Epithelial cell of proximal tubule (primary cell): Measurements from ENCODE around the gene RASL10B. TPM values are rescaled to one million over a fixed set of nuclear protein-coding genes. Genes with fewer than 3 reads are reported as not detected.

Experiments
- DNase-seq: peaks from one replicate; pipeline ENCODE4 v3.0.0-alpha.2; 2011; ENCODE audit warnings: low read depth
- H3K4me3 ChIP-seq: 2 replicates; pipeline ENCODE4 v1.5.1; 2011; ENCODE audit warnings: low read depth, mild to moderate bottlenecking, low read length
- total RNA-seq: library from RNA; depleted of rRNA; stranded (reverse); fragments of >200 nt; gene quantifications from 2 replicates; pipeline ENCODE4 v1.2.3, GENCODE V29; 2015
- TF ChIP-seq, protein P1 (sequence below): conservative IDR thresholded peaks from 2 replicates; pipeline ENCODE4 v1.5.1; 2012; ENCODE audit warnings: low read depth, mild to moderate bottlenecking, low read length

Gene RASL10B
- total RNA-seq, 1 donor from 2014 or later: 0.92 TPM

DNA sequence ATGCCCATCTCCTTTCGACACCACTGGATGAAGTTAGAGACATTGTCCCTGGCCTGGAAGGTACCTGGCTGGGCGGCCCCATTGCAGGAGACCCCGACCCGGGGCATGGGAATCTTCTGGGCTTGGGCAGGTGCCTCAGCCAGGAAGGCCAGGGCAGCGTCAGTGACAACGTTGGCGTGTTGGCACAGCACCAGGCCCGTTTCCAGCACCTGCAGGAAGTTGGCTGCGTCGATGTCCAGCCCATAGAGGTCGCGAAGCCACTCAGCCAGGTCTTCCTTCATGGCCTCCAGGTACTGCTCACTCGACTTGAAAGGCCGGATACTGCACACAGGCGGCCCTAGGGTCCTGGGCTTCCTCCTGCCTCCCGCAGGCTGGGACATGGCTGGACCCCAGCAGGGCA is 21.0 kb downstream of the RASL10B start:
- TF ChIP-seq, protein P1, sequence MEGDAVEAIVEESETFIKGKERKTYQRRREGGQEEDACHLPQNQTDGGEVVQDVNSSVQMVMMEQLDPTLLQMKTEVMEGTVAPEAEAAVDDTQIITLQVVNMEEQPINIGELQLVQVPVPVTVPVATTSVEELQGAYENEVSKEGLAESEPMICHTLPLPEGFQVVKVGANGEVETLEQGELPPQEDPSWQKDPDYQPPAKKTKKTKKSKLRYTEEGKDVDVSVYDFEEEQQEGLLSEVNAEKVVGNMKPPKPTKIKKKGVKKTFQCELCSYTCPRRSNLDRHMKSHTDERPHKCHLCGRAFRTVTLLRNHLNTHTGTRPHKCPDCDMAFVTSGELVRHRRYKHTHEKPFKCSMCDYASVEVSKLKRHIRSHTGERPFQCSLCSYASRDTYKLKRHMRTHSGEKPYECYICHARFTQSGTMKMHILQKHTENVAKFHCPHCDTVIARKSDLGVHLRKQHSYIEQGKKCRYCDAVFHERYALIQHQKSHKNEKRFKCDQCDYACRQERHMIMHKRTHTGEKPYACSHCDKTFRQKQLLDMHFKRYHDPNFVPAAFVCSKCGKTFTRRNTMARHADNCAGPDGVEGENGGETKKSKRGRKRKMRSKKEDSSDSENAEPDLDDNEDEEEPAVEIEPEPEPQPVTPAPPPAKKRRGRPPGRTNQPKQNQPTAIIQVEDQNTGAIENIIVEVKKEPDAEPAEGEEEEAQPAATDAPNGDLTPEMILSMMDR: no peak
- no peak overlapping the region for H3K4me3 ChIP-seq
- DNase-seq: no peak

- no peak for DNase-seq
- H3K4me3 ChIP-seq: no peak within 1 kb of the TSS
These were observed 21.7 kb downstream of the RASL10B start, which contains the start of gene GAS2L2 for GRCh38 chr17:35752945-35753764. GAS2L2 (minus strand) TSS chr17:35753239; CDS start chr17:35752850, 389 bp downstream.

DNA sequence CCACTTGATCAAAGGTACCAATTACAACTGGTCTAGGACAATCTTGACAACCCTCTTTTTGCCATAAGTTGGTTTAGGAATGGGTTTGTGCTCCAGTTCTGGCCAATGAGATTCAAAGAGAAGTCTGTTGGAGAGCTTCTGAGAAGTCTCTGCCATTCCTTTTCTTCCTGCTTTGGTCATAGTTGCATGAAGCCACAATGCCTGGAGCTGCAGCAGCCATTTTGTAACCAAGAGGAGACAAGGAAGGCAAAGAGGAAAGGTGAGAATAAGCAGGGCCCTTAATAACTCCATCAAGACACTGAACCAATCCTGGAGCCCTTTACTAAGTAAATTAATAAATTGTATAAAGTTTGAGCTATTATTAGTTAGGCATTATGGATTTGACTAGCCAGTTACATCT is 25.8 kb downstream of the RASL10B start:
- TF ChIP-seq, protein P1: no peak
- DNase-seq: no peak
- H3K4me3 ChIP-seq: no peak overlapping the region

More at GRCh38 chr17:35752945-35753764, 21.7 kb downstream of the RASL10B start, which contains the start of gene GAS2L2:
- TF ChIP-seq, protein P1: no peak

DNA sequence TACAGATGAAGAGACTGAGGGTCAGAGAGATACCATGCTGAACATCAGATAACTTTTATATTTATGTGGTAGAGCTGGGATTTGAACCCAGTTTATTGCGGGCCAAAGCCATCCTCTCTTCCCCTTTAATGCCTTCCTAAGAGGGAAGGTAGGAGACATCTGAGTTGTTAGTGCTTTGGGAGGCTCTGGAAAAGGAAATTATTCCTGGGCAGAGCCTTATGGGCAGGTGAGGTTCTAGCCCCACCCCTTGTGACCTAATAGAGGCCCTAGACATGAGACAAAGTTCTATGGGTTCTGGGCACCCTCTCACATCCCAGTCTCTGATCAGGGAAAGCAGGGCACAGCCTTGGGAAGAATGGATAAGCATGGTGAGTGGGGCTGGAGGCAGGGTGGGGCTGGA is 29.1 kb downstream of the RASL10B start, which contains the start of gene C17orf50:
C17orf50 (plus strand) TSS at position 301 of the 400 bp plus-strand sequence; CDS start at position 356, 55 bp downstream.
- DNase-seq: no peak
- TF ChIP-seq, protein P1: no peak
- no peak within 1 kb of the TSS for H3K4me3 ChIP-seq

DNA sequence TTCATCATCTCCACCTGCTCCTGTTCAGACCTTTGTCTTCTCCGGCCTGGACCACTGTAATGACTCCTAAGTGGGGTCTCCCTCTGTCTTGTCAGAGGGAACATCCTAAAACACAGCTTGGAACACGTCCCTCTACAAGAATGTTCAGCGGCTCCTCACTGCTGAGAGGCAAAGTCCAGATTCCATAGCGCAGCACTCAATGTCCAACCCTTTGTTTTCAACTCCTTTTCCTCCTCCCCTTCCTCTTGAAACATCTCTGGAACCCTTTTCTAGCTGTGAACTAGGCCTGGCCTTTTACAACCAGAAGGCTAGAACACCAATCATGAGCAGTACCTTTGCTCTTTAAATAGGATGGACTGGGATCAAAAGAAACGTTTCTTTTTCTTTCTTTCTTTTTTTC is 30.2 kb downstream of the RASL10B start:
- no peak for DNase-seq
- H3K4me3 ChIP-seq: no peak overlapping the region
- TF ChIP-seq, protein P1: no peak

- no peak for DNase-seq
- peak overlapping the region; percentile 65 for H3K4me3 ChIP-seq
- TF ChIP-seq, protein P1: no peak
These were observed 32.3 kb downstream of the RASL10B start for GRCh38 chr17:35763767-35764122.
